ENCODE measurements around the gene HM13.

DNA sequence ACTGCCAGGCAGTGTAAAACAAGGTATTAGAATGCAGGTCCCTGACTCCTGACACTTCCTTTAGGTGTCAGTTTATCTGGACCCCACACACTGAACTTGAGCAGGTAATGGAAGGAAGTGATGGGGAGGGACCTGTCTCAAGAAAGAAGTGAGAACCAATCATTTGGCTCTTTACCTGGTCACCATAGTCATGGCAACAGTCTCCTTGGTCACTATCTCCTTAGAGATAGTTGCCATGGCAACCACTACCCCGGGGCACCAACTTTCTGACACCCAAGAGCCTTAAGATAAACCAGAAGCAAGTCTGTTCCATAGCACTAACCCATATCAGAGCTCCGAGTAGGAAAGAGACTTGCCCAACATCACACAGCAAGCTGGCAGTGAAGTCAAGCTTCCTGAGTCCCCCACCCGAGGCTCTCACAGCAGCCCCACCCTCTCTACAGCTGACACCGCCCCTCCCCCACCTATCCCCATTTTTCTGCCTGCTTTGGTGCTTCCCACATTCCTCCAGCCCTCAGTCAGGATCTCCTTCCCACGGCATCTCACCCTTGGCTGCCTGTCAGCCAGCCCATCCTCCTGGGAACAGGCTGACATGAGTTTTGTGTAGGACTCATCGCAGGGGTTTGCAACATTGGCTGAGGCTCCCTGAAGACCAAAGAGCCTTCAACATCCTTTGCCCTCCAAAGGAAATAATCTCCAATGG, 16.3 kb upstream of the HM13 start:
- no peak for TF ChIP-seq JUND (IDR thresholded peaks at IDR 0.05)
- TF ChIP-seq, protein P1, sequence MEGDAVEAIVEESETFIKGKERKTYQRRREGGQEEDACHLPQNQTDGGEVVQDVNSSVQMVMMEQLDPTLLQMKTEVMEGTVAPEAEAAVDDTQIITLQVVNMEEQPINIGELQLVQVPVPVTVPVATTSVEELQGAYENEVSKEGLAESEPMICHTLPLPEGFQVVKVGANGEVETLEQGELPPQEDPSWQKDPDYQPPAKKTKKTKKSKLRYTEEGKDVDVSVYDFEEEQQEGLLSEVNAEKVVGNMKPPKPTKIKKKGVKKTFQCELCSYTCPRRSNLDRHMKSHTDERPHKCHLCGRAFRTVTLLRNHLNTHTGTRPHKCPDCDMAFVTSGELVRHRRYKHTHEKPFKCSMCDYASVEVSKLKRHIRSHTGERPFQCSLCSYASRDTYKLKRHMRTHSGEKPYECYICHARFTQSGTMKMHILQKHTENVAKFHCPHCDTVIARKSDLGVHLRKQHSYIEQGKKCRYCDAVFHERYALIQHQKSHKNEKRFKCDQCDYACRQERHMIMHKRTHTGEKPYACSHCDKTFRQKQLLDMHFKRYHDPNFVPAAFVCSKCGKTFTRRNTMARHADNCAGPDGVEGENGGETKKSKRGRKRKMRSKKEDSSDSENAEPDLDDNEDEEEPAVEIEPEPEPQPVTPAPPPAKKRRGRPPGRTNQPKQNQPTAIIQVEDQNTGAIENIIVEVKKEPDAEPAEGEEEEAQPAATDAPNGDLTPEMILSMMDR (IDR thresholded peaks at IDR 0.05; ENCODE audit: low read depth, low read length, missing input control) = no peak
- TF ChIP-seq, protein P2, sequence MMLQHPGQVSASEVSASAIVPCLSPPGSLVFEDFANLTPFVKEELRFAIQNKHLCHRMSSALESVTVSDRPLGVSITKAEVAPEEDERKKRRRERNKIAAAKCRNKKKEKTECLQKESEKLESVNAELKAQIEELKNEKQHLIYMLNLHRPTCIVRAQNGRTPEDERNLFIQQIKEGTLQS (IDR thresholded peaks at IDR 0.05) = no peak
- TF ChIP-seq RAD21 (IDR thresholded peaks at IDR 0.05) = no peak
- TF ChIP-seq, protein P3, sequence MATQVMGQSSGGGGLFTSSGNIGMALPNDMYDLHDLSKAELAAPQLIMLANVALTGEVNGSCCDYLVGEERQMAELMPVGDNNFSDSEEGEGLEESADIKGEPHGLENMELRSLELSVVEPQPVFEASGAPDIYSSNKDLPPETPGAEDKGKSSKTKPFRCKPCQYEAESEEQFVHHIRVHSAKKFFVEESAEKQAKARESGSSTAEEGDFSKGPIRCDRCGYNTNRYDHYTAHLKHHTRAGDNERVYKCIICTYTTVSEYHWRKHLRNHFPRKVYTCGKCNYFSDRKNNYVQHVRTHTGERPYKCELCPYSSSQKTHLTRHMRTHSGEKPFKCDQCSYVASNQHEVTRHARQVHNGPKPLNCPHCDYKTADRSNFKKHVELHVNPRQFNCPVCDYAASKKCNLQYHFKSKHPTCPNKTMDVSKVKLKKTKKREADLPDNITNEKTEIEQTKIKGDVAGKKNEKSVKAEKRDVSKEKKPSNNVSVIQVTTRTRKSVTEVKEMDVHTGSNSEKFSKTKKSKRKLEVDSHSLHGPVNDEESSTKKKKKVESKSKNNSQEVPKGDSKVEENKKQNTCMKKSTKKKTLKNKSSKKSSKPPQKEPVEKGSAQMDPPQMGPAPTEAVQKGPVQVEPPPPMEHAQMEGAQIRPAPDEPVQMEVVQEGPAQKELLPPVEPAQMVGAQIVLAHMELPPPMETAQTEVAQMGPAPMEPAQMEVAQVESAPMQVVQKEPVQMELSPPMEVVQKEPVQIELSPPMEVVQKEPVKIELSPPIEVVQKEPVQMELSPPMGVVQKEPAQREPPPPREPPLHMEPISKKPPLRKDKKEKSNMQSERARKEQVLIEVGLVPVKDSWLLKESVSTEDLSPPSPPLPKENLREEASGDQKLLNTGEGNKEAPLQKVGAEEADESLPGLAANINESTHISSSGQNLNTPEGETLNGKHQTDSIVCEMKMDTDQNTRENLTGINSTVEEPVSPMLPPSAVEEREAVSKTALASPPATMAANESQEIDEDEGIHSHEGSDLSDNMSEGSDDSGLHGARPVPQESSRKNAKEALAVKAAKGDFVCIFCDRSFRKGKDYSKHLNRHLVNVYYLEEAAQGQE (IDR thresholded peaks at IDR 0.05) = no peak
- TF ChIP-seq, protein P4, sequence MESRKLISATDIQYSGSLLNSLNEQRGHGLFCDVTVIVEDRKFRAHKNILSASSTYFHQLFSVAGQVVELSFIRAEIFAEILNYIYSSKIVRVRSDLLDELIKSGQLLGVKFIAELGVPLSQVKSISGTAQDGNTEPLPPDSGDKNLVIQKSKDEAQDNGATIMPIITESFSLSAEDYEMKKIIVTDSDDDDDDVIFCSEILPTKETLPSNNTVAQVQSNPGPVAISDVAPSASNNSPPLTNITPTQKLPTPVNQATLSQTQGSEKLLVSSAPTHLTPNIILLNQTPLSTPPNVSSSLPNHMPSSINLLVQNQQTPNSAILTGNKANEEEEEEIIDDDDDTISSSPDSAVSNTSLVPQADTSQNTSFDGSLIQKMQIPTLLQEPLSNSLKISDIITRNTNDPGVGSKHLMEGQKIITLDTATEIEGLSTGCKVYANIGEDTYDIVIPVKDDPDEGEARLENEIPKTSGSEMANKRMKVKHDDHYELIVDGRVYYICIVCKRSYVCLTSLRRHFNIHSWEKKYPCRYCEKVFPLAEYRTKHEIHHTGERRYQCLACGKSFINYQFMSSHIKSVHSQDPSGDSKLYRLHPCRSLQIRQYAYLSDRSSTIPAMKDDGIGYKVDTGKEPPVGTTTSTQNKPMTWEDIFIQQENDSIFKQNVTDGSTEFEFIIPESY (IDR thresholded peaks at IDR 0.05) = no peak
- no peak for TF ChIP-seq FOXA1 (IDR thresholded peaks at IDR 0.05)
- no peak for TF ChIP-seq SP1 (IDR thresholded peaks at IDR 0.05)
- TF ChIP-seq FOXA2 (IDR thresholded peaks at IDR 0.05) = no peak

Measured in liver (tissue), 3 donors.